ENCODE data around the gene FCN1. TPM values are rescaled to one million over a fixed set of nuclear protein-coding genes. Genes with fewer than 3 reads are reported as not detected.

Gene FCN1
- total RNA-seq, 2 donors from 2014 or later = 0.79 to 4.6 TPM

GRCh38 chr9:134944916-134945315 lies 27.2 kb upstream of the FCN1 start:
- intact Hi-C loops (cut with DNase I) = no loop called here
- Histone ChIP-seq H3K9ac (ENCODE audit: low read depth in 2 of 2, low read length in 2 of 2) (no peak overlapping the region), H3K36me3 (no peaks in the 10 kb centered on the region), H3K4me3 (no peak overlapping the region), H3K27ac (no peak overlapping the region), H3K9me3 (no peaks in the 10 kb centered on the region), H3K27me3 (no peaks in the 10 kb centered on the region), H3K4me1 (no peaks in the 10 kb centered on the region)
- no peak for TF ChIP-seq CTCF (IDR thresholded peaks at IDR 0.05)
- no peak for DNase-seq

- no peak for TF ChIP-seq CTCF (IDR thresholded peaks at IDR 0.05)
- Histone ChIP-seq H3K4me1 (no peaks in the 10 kb centered on the region), H3K9ac (ENCODE audit: low read depth in 2 of 2, low read length in 2 of 2) (no peak overlapping the region), H3K4me3 (no peak overlapping the region), H3K36me3 (no peaks in the 10 kb centered on the region), H3K27ac (no peak overlapping the region), H3K9me3 (no peaks in the 10 kb centered on the region), H3K27me3 (no peaks in the 10 kb centered on the region)
- intact Hi-C loops (cut with DNase I) = no loop called here
- no peak for DNase-seq
Measured at GRCh38 chr9:134944351-134944802, 26.7 kb upstream of the FCN1 start.

GRCh38 chr9:134943836-134944235 lies 26.1 kb upstream of the FCN1 start:
- Histone ChIP-seq H3K9ac (ENCODE audit: low read depth in 2 of 2, low read length in 2 of 2) (no peak overlapping the region), H3K4me3 (no peak overlapping the region), H3K36me3 (no peaks in the 10 kb centered on the region), H3K9me3 (no peaks in the 10 kb centered on the region), H3K27ac (no peak overlapping the region), H3K27me3 (no peaks in the 10 kb centered on the region), H3K4me1 (no peaks in the 10 kb centered on the region)
- intact Hi-C loops (cut with DNase I) = no loop called here
- DNase-seq = no peak
- no peak for TF ChIP-seq CTCF (IDR thresholded peaks at IDR 0.05)

GRCh38 chr9:134943411-134943810 lies 25.7 kb upstream of the FCN1 start:
- no peak overlapping the region for H3K27ac ChIP-seq
- intact Hi-C loops (cut with DNase I) = no loop called here

GRCh38 chr9:134942788-134943184 lies 25.1 kb upstream of the FCN1 start:
- Histone ChIP-seq H3K4me3 (no peak overlapping the region), H3K9me3 (no peaks in the 10 kb centered on the region), H3K4me1 (no peaks in the 10 kb centered on the region), H3K27ac (no peak overlapping the region), H3K27me3 (no peaks in the 10 kb centered on the region), H3K36me3 (no peaks in the 10 kb centered on the region), H3K9ac (ENCODE audit: low read depth in 2 of 2, low read length in 2 of 2) (no peak overlapping the region)
- intact Hi-C loops (cut with DNase I) = no loop called here
- no peak for TF ChIP-seq CTCF (IDR thresholded peaks at IDR 0.05)
- DNase-seq = no peak

More at GRCh38 chr9:134943411-134943810, 25.7 kb upstream of the FCN1 start:
- Histone ChIP-seq H3K4me1 (no peaks in the 10 kb centered on the region), H3K9ac (ENCODE audit: low read depth in 2 of 2, low read length in 2 of 2) (no peak overlapping the region), H3K27me3 (no peaks in the 10 kb centered on the region), H3K36me3 (no peaks in the 10 kb centered on the region), H3K4me3 (no peak overlapping the region), H3K9me3 (no peaks in the 10 kb centered on the region)
- TF ChIP-seq CTCF (IDR thresholded peaks at IDR 0.05) = no peak
- DNase-seq = no peak
